ENCODE data around the gene U2AF1. TPM values are rescaled to one million over a fixed set of nuclear protein-coding genes. Genes with fewer than 3 reads are reported as not detected.
A peak's percentile ranks its signal among the peaks of the same experiment; 100 is the strongest.
"Not testable (repeated sequence)": the region's sequence is repeated elsewhere in the genome, so short reads cannot be mapped to it uniquely, and the experiment has no call there.

U2AF1 gene
- total and polyA plus RNA-seq, 9 of the 15 experiments (the other 6 are each of a cell fraction or from before 2014, with no cell fraction given), result 27.2 to 213 (median 60.1) TPM

GRCh38 chr21:43076643-43077042 lies 30.7 kb downstream of the U2AF1 start:
- H3K79me2 ChIP-seq (ENCODE audit: control insufficient read depth, insufficient read depth, low read length); H3K27ac ChIP-seq (ENCODE audit: extremely low read depth, low read depth, low read length); H3K9ac ChIP-seq (ENCODE audit: insufficient read depth in 1 of 2, low read depth in 2 of 2, low read length in 2 of 2); H3K36me3 ChIP-seq (ENCODE audit: control insufficient read depth, insufficient read depth, low read length); H3K4me2 ChIP-seq (ENCODE audit: insufficient read depth, low read length); H3K4me1 ChIP-seq (replicated peaks in 1 of 2; ENCODE audit: control insufficient read depth in 2 of 2, insufficient read depth in 2 of 2, low read length in 2 of 2); H4K20me1 ChIP-seq (replicated peaks; ENCODE audit: control insufficient read depth, insufficient read depth, low read length); intact Hi-C loops (cut with micrococcal nuclease); H3K4me3 ChIP-seq; H3K9me1 ChIP-seq (ENCODE audit: control insufficient read depth, insufficient read depth, low read length); in situ Hi-C loops (cut with MboI); H3K27me3 ChIP-seq (ENCODE audit: control insufficient read depth in 2 of 2, insufficient read depth in 2 of 2, low read length in 2 of 2); DNase-seq (ENCODE audit: extremely low read depth in 1 of 4, low spot score in 3 of 4); H3K9me3 ChIP-seq (replicated peaks; ENCODE audit: control insufficient read depth, insufficient read depth, low read depth, low read length); POLR2A ChIA-PET; H2AFZ ChIP-seq (ENCODE audit: low read depth, low read length); BruUV-seq (replicated peaks); CTCF ChIA-PET (ENCODE audit: low intra/inter-chr PET ratio): not testable (repeated sequence)
- ATAC-seq, result peak; percentile 10
- peak; percentile 37 for FAIRE-seq
- WGBS (ENCODE audit: insufficient coverage, low coverage, missing lambda C conversion rate), result 20% methylated on average over 7 of the region's 28 CpGs

GRCh38 chr21:43076023-43076637 lies 31.2 kb downstream of the U2AF1 start:
- H3K9ac ChIP-seq (ENCODE audit: insufficient read depth in 1 of 2, low read depth in 2 of 2, low read length in 2 of 2); DNase-seq (ENCODE audit: extremely low read depth in 1 of 4, low spot score in 3 of 4); H3K27ac ChIP-seq (ENCODE audit: extremely low read depth, low read depth, low read length); H3K9me1 ChIP-seq (ENCODE audit: control insufficient read depth, insufficient read depth, low read length); H3K4me3 ChIP-seq; BruUV-seq (replicated peaks); H2AFZ ChIP-seq (ENCODE audit: low read depth, low read length); H3K27me3 ChIP-seq (ENCODE audit: control insufficient read depth in 2 of 2, insufficient read depth in 2 of 2, low read length in 2 of 2); H4K20me1 ChIP-seq (replicated peaks; ENCODE audit: control insufficient read depth, insufficient read depth, low read length); FAIRE-seq; H3K4me1 ChIP-seq (replicated peaks in 1 of 2; ENCODE audit: control insufficient read depth in 2 of 2, insufficient read depth in 2 of 2, low read length in 2 of 2); H3K36me3 ChIP-seq (ENCODE audit: control insufficient read depth, insufficient read depth, low read length); POLR2A ChIA-PET; H3K9me3 ChIP-seq (replicated peaks; ENCODE audit: control insufficient read depth, insufficient read depth, low read depth, low read length); CTCF ChIA-PET (ENCODE audit: low intra/inter-chr PET ratio); in situ Hi-C loops (cut with MboI); H3K79me2 ChIP-seq (ENCODE audit: control insufficient read depth, insufficient read depth, low read length); H3K4me2 ChIP-seq (ENCODE audit: insufficient read depth, low read length); intact Hi-C loops (cut with micrococcal nuclease): not testable (repeated sequence)
- peak; percentile 66 for ATAC-seq
- WGBS (ENCODE audit: insufficient coverage, low coverage, missing lambda C conversion rate), result no CpG with 5 or more reads among the region's 77 CpGs

GRCh38 chr21:43075170-43076022 lies 32.0 kb downstream of the U2AF1 start, which contains the start of gene CBS:
CBS (minus strand) TSS chr21:43075835; CDS start chr21:43072193, 3,642 bp downstream.
- FAIRE-seq; POLR2A ChIA-PET; H3K9ac ChIP-seq (ENCODE audit: insufficient read depth in 1 of 2, low read depth in 2 of 2, low read length in 2 of 2); H3K27ac ChIP-seq (ENCODE audit: extremely low read depth, low read depth, low read length); intact Hi-C loops (cut with micrococcal nuclease); H2AFZ ChIP-seq (ENCODE audit: low read depth, low read length); H3K79me2 ChIP-seq (ENCODE audit: control insufficient read depth, insufficient read depth, low read length); H3K4me1 ChIP-seq (replicated peaks in 1 of 2; ENCODE audit: control insufficient read depth in 2 of 2, insufficient read depth in 2 of 2, low read length in 2 of 2); H3K36me3 ChIP-seq (ENCODE audit: control insufficient read depth, insufficient read depth, low read length); H3K9me1 ChIP-seq (ENCODE audit: control insufficient read depth, insufficient read depth, low read length); CTCF ChIA-PET (ENCODE audit: low intra/inter-chr PET ratio); H4K20me1 ChIP-seq (replicated peaks; ENCODE audit: control insufficient read depth, insufficient read depth, low read length); BruUV-seq (replicated peaks); in situ Hi-C loops (cut with MboI); H3K4me3 ChIP-seq; H3K4me2 ChIP-seq (ENCODE audit: insufficient read depth, low read length); H3K9me3 ChIP-seq (replicated peaks; ENCODE audit: control insufficient read depth, insufficient read depth, low read depth, low read length); DNase-seq (ENCODE audit: extremely low read depth in 1 of 4, low spot score in 3 of 4); H3K27me3 ChIP-seq (ENCODE audit: control insufficient read depth in 2 of 2, insufficient read depth in 2 of 2, low read length in 2 of 2): not testable (repeated sequence)
- ATAC-seq, result peak; percentile 75
- WGBS (ENCODE audit: insufficient coverage, low coverage, missing lambda C conversion rate), result no CpG with 5 or more reads among the region's 84 CpGs
